ENCODE data around the gene MRI1. TPM values are rescaled to one million over a fixed set of nuclear protein-coding genes. Genes with fewer than 3 reads are reported as not detected.

MRI1 gene
- total RNA-seq, 1 experiment from 2014 or later: 19.5 TPM

DNA sequence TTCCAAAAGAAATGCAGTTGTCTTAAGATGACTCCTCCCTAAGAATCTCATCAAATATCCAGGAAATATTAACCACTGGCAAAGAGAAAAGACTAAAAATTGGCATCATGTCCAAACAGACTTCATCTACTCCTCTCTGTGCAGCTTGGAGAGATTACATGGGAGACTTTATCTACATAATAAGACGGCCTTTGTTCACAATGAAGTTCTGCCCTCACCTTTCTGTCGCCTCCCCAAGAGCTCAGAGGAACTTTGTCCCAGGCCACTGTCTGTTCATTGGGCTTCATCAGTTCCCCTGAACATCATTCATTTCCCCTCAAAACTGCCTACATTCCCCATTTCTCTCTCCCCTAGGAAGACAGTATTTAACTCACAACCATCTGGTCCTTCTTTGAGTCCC is 22.4 kb upstream of the MRI1 start:
- intact Hi-C loops (cut with micrococcal nuclease; ENCODE audit: unreplicated experiment) (no loop called here), in situ Hi-C loops (cut with HindIII; ENCODE audit: low pct_unique_long_range_greater_than_20kb, low sequenced_read_pairs) (no loop called here)
- Histone ChIP-seq H3K4me3 (ENCODE audit: low read depth in 2 of 2, low read length in 2 of 2) (no peak overlapping the region), H3K27me3 (ENCODE audit: control insufficient read depth, insufficient read depth, low read length) (no peaks in the 10 kb centered on the region), H3K4me1 (ENCODE audit: control insufficient read depth, insufficient read depth, low read length) (no peaks in the 10 kb centered on the region), H3K36me3 (ENCODE audit: control insufficient read depth, insufficient read depth, low read length) (no peaks in the 10 kb centered on the region), H3K27ac (ENCODE audit: low read length) (no peak overlapping the region), H3K9me3 (ENCODE audit: control insufficient read depth, insufficient read depth, low read depth, low read length) (no peaks in the 10 kb centered on the region)
- TF ChIP-seq POLR2AphosphoS5 (IDR thresholded peaks at IDR 0.05; ENCODE audit: low read depth, low read length): no peak
- TF ChIP-seq, protein P1, sequence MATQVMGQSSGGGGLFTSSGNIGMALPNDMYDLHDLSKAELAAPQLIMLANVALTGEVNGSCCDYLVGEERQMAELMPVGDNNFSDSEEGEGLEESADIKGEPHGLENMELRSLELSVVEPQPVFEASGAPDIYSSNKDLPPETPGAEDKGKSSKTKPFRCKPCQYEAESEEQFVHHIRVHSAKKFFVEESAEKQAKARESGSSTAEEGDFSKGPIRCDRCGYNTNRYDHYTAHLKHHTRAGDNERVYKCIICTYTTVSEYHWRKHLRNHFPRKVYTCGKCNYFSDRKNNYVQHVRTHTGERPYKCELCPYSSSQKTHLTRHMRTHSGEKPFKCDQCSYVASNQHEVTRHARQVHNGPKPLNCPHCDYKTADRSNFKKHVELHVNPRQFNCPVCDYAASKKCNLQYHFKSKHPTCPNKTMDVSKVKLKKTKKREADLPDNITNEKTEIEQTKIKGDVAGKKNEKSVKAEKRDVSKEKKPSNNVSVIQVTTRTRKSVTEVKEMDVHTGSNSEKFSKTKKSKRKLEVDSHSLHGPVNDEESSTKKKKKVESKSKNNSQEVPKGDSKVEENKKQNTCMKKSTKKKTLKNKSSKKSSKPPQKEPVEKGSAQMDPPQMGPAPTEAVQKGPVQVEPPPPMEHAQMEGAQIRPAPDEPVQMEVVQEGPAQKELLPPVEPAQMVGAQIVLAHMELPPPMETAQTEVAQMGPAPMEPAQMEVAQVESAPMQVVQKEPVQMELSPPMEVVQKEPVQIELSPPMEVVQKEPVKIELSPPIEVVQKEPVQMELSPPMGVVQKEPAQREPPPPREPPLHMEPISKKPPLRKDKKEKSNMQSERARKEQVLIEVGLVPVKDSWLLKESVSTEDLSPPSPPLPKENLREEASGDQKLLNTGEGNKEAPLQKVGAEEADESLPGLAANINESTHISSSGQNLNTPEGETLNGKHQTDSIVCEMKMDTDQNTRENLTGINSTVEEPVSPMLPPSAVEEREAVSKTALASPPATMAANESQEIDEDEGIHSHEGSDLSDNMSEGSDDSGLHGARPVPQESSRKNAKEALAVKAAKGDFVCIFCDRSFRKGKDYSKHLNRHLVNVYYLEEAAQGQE (IDR thresholded peaks at IDR 0.05; ENCODE audit: insufficient read depth in 1 of 2, low read depth in 2 of 2, low read length in 1 of 2): no peak
- TF ChIP-seq TCF7L2 (IDR thresholded peaks at IDR 0.05; ENCODE audit: low read depth, low read length): no peak
- no peak for TF ChIP-seq CTCF (IDR thresholded peaks at IDR 0.05)
- no peak for TF ChIP-seq SIN3A (IDR thresholded peaks at IDR 0.05; ENCODE audit: borderline replicate concordance, insufficient read depth, low read depth, low read length)
- BruUV-seq (replicated peaks): no TSS peak
- ChIA-PET POLR2A (no interaction called here), CTCF (no interaction called here)
- ATAC-seq (no peak), DNase-seq (ENCODE audit: low read depth, low spot score) (no peak)

DNA sequence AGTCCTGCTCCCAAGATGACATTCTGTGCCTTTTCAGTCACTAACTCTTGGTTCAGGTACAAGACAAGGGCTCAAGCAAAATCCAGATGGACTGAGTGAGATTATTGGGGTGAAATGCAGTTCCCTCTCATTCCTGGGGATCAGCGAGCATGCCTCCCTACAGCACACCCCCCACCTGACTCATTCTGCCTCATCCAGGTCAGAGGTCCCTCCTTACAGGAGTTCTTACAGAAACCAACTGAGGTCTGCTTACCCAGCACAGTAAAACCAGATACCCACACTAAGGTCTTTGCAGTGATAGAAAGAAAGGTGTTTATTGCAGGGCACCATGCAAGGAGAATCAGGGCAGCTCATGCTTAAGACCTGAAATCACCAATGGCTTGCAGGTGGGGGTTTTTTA is 21.6 kb upstream of the MRI1 start:
- in situ Hi-C loops (cut with HindIII; ENCODE audit: low pct_unique_long_range_greater_than_20kb, low sequenced_read_pairs) (no loop called here), intact Hi-C loops (cut with micrococcal nuclease; ENCODE audit: unreplicated experiment) (no loop called here)
- DNase-seq (ENCODE audit: low read depth, low spot score) (no peak), ATAC-seq (no peak)
- Histone ChIP-seq H3K27ac (ENCODE audit: low read length) (no peak overlapping the region), H3K36me3 (ENCODE audit: control insufficient read depth, insufficient read depth, low read length) (no peaks in the 10 kb centered on the region), H3K9me3 (ENCODE audit: control insufficient read depth, insufficient read depth, low read depth, low read length) (no peaks in the 10 kb centered on the region), H3K4me3 (ENCODE audit: low read depth in 2 of 2, low read length in 2 of 2) (no peak overlapping the region), H3K4me1 (ENCODE audit: control insufficient read depth, insufficient read depth, low read length) (no peaks in the 10 kb centered on the region), H3K27me3 (ENCODE audit: control insufficient read depth, insufficient read depth, low read length) (no peaks in the 10 kb centered on the region)
- TF ChIP-seq CTCF (IDR thresholded peaks at IDR 0.05): no peak
- TF ChIP-seq POLR2AphosphoS5 (IDR thresholded peaks at IDR 0.05; ENCODE audit: low read depth, low read length): no peak
- TF ChIP-seq, protein P1 (IDR thresholded peaks at IDR 0.05; ENCODE audit: insufficient read depth in 1 of 2, low read depth in 2 of 2, low read length in 1 of 2): no peak
- TF ChIP-seq SIN3A (IDR thresholded peaks at IDR 0.05; ENCODE audit: borderline replicate concordance, insufficient read depth, low read depth, low read length): no peak
- no peak for TF ChIP-seq TCF7L2 (IDR thresholded peaks at IDR 0.05; ENCODE audit: low read depth, low read length)
- ChIA-PET CTCF (no interaction called here), POLR2A (no interaction called here)
- no TSS peak for BruUV-seq (replicated peaks)
